HG03108 (cell line): ENCODE data around the gene TOMM40.
"Not testable (repeated sequence)": the region's sequence is repeated elsewhere in the genome, so short reads cannot be mapped to it uniquely, and the experiment has no call there.

Source experiments
- ATAC-seq: cut with Tn5 transposase; IDR thresholded peaks from one replicate; pipeline ENCODE4 v1.9.1; 2021; ENCODE audit warnings: moderate library complexity; ENCODE audit not compliant: unreplicated experiment

TOMM40 gene

DNA sequence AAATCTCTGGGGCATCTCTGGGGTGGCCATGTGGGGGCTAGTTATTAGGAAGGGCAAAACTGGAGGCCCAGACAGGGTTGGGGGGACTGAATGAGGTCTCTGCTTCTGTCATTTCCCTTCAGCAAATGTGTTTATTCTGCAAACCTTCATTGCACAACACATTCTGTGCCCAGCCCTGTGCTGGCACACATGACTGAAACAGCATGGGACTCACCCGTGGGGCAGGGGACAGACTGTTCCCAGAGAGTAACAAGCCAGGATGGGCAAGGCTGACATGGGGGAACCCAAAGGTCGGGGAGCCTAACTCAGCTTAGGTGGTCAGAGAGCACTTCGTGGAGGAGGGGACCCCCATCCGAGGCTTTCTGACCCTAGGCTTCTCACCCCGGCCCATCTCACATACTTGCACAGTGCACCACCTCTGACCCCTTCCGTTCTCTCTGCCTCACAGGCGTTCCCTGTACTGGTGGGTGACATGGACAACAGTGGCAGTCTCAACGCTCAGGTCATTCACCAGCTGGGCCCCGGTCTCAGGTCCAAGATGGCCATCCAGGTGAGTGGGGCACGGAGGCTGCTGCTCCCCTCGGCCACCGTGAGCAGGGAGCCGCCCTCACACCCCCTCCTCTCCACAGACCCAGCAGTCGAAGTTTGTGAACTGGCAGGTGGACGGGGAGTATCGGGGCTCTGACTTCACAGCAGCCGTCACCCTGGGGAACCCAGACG is 2.4 kb downstream of the TOMM40 start:
- ATAC-seq, result no peak

DNA sequence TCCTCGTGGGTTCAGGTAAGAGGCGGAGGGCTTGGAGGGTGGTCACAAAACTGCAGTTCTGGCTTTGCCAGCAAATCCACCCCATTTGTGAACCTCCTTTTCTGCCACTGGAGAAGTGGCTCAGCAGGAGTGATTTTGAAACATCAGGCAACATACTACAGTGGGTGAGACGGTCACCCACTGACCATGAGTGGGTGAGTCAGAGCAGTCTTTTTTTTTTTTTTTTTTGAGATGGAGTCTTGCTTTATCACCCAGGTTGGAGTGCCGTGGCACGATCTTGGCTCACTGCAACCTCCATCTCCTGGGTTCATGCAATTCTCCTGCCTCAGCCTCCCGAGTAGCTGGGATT is 3.0 kb downstream of the TOMM40 start:
- ATAC-seq, result no peak

DNA sequence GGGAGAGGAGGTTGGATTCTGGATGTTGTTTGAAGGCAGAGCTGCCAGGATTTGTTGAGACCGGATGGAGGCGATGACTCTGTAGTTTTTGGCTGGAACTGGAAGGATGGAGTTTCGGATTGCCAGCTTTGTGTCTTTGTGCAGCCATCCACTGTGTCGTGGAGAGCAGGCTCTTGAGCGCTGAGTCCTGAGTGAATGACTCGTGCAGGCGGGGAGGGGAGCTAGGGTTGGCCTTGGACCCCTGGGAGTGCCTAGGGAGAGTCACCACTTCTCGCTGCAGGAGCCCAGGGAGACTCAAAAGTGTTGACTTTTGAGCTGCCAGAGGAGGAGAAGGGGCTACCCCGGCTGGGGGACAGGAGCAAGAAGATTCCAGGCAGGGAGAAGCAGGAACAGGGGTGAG is 3.9 kb downstream of the TOMM40 start:
- ATAC-seq, result no peak

DNA sequence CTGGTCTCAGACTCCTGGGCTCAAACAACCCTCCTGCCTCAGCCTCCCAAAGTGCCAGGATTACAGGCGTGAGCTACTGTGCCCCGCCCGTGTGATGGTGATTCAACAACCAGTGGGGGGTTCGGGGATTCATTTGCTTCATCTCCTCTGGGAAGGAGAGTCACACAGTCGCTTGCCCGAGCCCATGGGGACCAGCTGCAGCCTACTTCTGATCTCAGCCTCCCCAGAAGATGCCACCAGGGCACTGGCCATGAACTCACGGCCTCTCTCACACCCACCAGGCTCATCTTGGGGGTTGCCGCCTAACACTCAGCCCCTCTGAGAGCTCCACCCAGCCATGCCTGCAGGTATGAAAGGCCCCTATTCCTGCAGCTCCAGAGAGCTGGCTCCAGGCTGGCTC is 6.8 kb downstream of the TOMM40 start:
- ATAC-seq, result no peak

DNA sequence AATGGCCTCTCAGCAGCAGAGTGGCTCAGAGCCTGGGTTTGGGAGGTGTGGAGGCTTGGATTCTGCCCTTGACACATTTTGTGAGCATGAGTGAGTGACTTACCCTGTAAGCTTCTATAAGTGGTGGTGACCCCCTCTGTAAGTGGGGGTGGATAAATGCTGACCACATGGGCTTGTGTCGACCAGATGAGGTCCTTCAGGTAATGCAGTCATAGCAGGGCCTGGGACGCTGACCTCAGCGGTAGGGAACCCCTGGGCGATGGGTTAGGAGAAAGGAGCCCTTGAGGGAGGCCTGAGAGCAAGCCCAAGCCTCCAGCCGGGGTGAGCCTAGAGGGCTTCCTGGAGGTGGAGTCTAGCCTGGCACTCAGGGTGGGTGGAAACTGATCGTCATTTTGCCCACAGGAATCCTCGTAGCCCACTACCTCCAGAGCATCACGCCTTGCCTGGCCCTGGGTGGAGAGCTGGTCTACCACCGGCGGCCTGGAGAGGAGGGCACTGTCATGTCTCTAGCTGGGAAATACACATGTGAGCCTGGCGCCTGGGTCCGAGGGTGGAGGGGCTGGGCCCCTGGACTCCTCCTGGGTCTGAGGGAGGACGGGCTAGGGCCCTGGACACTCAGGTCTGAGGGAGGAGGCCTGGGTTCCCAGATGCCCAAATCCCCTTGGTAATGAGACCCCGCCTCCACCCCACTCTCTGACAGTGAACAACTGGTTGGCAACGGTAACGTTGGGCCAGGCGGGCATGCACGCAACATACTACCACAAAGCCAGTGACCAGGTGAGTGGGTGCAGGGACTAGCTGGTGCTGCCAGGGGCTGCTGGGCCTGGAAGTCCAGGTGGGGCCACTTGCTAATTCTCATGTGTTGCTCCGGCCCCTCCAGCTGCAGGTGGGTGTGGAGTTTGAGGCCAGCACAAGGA is 9.5 kb downstream of the TOMM40 start:
- no peak for ATAC-seq

DNA sequence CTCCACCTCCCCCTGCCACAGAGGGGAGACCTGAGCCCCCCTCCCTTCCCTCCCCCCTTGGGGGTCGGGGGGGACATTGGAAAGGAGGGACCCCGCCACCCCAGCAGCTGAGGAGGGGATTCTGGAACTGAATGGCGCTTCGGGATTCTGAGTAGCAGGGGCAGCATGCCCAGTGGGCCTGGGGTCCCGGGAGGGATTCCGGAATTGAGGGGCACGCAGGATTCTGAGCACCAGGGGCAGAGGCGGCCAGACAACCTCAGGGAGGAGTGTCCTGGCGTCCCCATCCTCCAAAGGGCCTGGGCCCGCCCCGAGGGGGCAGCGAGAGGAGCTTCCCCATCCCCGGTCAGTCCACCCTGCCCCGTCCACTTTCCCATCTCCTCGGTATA is 12.2 kb downstream of the TOMM40 start:
- ATAC-seq, result no peak

DNA sequence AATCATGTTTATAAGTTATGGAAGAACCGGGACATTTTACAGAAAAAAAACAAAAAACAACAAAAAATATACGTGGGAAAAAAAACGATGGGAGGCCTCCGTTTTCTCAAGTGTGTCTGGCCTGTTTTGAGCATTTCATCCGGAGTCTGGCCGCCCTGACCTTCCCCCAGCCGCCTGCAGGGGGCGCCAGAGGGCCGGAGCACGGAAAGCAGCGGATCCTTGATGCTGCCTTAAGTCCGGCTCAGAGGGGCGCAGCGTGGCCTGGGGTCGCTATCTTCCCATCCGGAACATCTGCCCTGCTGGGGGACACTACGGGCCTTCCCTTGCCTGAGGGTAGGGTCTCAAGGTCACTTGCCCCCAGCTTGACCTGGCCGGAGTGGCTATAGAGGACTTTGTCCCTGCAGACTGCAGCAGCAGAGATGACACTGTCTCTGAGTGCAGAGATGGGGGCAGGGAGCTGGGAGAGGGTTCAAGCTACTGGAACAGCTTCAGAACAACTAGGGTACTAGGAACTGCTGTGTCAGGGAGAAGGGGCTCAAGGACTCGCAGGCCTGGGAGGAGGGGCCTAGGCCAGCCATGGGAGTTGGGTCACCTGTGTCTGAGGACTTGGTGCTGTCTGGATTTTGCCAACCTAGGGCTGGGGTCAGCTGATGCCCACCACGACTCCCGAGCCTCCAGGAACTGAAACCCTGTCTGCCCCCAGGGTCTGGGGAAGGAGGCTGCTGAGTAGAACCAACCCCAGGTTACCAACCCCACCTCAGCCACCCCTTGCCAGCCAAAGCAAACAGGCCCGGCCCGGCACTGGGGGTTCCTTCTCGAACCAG is 12.8 kb downstream of the TOMM40 start:
- no peak for ATAC-seq

DNA sequence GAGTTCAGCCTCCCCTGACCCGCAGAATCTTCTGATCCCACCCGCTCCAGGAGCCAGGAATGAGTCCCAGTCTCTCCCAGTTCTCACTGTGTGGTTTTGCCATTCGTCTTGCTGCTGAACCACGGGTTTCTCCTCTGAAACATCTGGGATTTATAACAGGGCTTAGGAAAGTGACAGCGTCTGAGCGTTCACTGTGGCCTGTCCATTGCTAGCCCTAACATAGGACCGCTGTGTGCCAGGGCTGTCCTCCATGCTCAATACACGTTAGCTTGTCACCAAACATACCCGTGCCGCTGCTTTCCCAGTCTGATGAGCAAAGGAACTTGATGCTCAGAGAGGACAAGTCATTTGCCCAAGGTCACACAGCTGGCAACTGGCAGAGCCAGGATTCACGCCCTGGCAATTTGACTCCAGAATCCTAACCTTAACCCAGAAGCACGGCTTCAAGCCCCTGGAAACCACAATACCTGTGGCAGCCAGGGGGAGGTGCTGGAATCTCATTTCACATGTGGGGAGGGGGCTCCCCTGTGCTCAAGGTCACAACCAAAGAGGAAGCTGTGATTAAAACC is 13.5 kb downstream of the TOMM40 start:
- no peak for ATAC-seq

DNA sequence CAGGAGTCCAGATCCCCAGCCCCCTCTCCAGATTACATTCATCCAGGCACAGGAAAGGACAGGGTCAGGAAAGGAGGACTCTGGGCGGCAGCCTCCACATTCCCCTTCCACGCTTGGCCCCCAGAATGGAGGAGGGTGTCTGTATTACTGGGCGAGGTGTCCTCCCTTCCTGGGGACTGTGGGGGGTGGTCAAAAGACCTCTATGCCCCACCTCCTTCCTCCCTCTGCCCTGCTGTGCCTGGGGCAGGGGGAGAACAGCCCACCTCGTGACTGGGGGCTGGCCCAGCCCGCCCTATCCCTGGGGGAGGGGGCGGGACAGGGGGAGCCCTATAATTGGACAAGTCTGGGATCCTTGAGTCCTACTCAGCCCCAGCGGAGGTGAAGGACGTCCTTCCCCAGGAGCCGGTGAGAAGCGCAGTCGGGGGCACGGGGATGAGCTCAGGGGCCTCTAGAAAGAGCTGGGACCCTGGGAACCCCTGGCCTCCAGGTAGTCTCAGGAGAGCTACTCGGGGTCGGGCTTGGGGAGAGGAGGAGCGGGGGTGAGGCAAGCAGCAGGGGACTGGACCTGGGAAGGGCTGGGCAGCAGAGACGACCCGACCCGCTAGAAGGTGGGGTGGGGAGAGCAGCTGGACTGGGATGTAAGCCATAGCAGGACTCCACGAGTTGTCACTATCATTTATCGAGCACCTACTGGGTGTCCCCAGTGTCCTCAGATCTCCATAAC is 14.5 kb downstream of the TOMM40 start, which contains the start of gene APOE:
Gene APOE, plus strand, starts transcription at position 360 of the 724 bp plus-strand sequence. CDS start 829 bp downstream, outside the sequence.
- no peak for ATAC-seq

DNA sequence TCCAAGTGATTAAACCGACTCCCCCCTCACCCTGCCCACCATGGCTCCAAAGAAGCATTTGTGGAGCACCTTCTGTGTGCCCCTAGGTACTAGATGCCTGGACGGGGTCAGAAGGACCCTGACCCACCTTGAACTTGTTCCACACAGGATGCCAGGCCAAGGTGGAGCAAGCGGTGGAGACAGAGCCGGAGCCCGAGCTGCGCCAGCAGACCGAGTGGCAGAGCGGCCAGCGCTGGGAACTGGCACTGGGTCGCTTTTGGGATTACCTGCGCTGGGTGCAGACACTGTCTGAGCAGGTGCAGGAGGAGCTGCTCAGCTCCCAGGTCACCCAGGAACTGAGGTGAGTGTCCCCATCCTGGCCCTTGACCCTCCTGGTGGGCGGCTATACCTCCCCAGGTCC is 16.6 kb downstream of the TOMM40 start:
- no peak for ATAC-seq

DNA sequence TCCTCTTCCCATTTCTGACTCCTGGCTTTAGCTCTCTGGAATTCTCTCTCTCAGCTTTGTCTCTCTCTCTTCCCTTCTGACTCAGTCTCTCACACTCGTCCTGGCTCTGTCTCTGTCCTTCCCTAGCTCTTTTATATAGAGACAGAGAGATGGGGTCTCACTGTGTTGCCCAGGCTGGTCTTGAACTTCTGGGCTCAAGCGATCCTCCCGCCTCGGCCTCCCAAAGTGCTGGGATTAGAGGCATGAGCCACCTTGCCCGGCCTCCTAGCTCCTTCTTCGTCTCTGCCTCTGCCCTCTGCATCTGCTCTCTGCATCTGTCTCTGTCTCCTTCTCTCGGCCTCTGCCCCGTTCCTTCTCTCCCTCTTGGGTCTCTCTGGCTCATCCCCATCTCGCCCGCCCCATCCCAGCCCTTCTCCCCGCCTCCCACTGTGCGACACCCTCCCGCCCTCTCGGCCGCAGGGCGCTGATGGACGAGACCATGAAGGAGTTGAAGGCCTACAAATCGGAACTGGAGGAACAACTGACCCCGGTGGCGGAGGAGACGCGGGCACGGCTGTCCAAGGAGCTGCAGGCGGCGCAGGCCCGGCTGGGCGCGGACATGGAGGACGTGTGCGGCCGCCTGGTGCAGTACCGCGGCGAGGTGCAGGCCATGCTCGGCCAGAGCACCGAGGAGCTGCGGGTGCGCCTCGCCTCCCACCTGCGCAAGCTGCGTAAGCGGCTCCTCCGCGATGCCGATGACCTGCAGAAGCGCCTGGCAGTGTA is 17.2 kb downstream of the TOMM40 start:
- ATAC-seq, result no peak

DNA sequence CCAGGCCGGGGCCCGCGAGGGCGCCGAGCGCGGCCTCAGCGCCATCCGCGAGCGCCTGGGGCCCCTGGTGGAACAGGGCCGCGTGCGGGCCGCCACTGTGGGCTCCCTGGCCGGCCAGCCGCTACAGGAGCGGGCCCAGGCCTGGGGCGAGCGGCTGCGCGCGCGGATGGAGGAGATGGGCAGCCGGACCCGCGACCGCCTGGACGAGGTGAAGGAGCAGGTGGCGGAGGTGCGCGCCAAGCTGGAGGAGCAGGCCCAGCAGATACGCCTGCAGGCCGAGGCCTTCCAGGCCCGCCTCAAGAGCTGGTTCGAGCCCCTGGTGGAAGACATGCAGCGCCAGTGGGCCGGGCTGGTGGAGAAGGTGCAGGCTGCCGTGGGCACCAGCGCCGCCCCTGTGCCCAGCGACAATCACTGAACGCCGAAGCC is 17.8 kb downstream of the TOMM40 start:
- ATAC-seq, result no peak

DNA sequence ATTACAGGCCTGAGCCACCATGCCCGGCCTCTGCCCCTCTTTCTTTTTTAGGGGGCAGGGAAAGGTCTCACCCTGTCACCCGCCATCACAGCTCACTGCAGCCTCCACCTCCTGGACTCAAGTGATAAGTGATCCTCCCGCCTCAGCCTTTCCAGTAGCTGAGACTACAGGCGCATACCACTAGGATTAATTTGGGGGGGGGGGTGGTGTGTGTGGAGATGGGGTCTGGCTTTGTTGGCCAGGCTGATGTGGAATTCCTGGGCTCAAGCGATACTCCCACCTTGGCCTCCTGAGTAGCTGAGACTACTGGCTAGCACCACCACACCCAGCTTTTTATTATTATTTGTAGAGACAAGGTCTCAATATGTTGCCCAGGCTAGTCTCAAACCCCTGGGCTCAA is 18.7 kb downstream of the TOMM40 start:
- no peak for ATAC-seq

DNA sequence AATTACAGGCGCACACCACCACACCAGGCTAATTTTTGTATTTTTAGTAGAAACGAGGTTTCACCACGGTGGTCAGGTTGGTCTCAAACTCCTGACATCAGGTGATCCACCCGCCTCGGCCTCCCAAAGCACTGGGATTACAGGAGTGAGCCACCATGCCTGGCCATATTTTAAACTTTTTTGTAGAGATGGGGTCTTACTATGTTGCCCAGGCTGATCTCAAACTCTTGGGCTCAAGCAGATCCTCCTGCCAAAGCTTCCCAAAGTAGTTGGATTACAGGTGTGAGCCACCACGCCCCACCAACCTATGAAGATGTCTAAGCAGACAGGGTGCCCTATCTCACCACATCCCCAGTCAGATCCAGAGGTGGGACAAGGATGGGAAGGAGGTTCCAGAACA is 20.8 kb downstream of the TOMM40 start:
- not testable (repeated sequence) for ATAC-seq

DNA sequence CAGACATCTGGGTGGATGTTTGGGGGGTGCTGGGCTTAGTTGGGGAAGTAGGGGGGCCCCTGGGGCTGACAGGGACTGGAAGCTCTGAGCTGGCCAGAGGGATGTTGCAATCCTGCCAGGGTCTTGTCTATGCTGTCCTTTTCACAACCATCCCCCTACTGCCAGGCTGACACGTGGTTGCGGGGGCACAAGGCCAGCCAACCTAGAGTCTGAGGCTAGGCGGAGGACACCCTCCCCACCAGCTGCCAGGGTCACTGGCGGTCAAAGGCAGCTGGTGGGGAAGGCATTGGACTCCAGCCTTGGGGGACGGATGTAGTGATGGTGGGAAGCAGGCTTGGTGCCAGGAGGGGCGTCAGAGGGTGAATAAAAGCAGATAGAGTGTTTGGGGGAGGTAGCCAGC is 21.8 kb downstream of the TOMM40 start:
- ATAC-seq, result no peak

DNA sequence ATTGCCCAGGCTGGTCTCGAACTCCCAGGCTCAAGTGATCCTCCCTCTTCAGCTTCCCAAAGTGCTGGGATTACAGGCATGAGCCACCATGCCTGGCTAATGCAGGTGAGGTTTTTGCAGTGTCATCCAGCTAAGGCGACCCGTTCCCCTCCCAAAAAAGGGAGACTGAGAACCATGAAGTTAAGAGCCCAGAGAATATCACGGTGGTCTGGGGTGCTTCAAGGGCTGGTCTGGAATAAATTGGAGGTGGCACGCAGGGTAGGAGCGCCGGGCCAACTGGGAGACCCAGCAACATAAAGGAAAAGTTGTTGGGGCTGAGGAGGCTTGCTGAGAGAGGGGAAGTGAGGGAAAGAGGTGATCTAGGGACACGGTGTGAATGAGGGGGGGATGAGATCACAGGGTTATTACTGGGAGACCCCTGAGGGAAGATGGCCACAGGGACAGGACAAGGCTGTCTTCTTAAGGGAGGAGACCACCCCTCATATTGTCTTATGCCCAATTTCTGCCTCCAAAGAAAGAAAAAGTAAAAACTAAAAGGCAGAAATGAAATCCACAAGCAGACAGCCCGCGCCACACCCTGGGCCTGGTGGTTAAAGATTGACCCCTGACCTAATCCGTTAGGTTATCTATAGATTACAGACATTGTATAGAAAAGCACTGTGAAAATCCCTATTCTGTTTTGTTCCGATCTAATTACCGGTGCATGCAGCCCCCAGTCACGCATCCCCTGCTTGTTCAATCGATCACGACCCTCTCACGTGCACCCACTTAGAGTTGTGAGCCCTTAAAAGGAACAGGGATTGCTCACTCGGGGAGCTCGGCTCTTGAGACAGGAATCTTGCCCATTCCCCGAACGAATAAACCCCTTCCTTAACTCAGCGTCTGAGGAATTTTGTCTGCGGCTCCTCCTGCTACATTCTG is 22.7 kb downstream of the TOMM40 start:
- ATAC-seq, result not testable (repeated sequence)

DNA sequence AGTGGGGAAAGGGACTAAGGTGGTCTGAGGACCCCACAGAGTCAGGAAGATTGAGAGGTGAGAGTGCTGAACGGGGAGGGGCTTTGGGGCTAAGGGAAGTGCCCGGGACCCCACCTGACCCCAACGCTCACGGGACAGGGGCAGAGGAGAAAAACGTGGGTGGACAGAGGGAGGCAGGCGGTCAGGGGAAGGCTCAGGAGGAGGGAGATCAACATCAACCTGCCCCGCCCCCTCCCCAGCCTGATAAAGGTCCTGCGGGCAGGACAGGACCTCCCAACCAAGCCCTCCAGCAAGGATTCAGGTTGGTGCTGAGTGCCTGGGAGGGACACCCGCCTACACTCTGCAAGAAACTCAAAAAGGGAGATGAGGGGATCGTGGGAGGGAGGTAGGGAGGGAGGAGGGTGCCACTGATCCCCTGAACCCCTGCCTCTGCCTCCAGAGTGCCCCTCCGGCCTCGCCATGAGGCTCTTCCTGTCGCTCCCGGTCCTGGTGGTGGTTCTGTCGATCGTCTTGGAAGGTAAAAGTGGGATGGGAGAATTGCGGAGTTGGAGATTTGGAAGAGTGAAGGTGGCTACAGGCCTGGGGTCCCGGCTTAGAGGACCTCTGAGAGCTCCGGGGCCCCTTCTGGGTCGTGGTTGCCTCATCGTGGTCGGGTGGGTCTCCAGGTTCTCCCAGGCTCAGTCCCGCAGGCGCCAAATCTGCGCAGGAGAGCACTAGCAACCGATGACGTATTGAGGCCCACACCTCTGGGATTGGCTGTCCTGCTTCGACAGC is 23.6 kb downstream of the TOMM40 start, which contains the start of gene APOC1:
Gene APOC1, plus strand, starts transcription at position 176 of the 774 bp plus-strand sequence. Its CDS starts 284 bp downstream, at position 460.
- ATAC-seq, result peak; percentile 94
